HG03469 (cell line): ENCODE measurements around the gene CEMIP2.

Source experiments
- ATAC-seq: cut with Tn5 transposase; IDR thresholded peaks from one replicate; pipeline ENCODE4 v1.9.1; 2021; ENCODE audit warnings: mild to moderate bottlenecking, moderate library complexity, moderate number of reproducible peaks; ENCODE audit not compliant: unreplicated experiment

Gene CEMIP2

GRCh38 chr9:71778085-71778484 lies 9.8 kb upstream of the CEMIP2 start:
- no peak for ATAC-seq

- ATAC-seq: no peak
Observed at GRCh38 chr9:71774920-71775319, 6.6 kb upstream of the CEMIP2 start.

DNA sequence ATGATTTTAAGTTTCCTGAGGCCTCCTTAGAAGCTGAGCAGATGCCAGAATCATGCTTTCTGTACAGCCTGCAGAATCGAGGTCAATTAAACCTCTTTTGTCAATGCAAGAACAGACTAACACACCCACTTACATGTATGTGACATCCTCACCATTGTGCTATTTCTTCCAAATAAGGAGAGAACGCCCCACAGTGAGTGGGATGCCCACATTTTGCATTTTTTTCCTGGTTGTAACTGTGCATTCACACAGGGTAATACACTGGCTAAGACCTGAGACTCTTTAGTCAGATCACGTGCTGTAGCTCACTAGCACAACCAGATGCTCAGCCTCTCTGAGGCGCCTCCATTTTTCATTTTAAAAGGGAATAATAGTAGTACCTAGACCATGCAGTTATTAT lies 4.4 kb upstream of the CEMIP2 start:
- ATAC-seq: no peak

GRCh38 chr9:71770170-71770569 lies 1.9 kb upstream of the CEMIP2 start:
- no peak for ATAC-seq

- ATAC-seq: no peak
Observed at GRCh38 chr9:71769175-71770161, 1.2 kb upstream of the CEMIP2 start.

GRCh38 chr9:71767776-71768321 lies 464 bp downstream of the CEMIP2 start:
- ATAC-seq: no peak

DNA sequence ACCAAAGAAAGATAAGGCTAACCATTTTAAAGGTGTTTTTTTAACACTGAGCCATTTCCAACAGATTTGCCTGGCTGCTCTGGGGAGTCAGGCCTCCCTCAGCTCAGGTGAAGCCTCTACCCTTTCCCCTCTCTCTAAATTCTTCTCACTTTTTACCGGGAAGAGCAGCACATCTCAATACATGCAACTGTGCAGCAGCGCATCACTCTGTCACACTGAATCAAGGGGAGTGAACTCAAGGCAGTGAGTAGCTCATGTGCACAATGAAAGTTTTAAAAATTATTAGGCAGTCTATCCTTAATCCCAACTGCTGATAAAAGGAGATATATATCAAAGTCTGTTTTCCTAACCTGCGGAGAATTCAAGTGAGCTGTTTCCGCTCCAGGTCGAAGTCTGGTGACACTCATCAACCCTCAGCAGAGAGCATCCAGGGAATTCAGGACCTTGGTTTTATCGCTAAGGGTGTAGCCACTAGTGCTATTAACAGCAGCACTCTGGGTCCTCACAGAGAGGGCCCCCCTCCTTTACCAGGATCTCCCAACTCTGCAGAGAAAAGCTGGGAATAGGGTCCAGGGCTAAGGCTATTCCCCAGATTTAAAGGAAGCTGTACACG lies 1.0 kb downstream of the CEMIP2 start:
- no peak for ATAC-seq

GRCh38 chr9:71766663-71767062 lies 1.6 kb downstream of the CEMIP2 start:
- peak; percentile 27 for ATAC-seq

- no peak for ATAC-seq
Observed at GRCh38 chr9:71765693-71766092, 2.6 kb downstream of the CEMIP2 start.

DNA sequence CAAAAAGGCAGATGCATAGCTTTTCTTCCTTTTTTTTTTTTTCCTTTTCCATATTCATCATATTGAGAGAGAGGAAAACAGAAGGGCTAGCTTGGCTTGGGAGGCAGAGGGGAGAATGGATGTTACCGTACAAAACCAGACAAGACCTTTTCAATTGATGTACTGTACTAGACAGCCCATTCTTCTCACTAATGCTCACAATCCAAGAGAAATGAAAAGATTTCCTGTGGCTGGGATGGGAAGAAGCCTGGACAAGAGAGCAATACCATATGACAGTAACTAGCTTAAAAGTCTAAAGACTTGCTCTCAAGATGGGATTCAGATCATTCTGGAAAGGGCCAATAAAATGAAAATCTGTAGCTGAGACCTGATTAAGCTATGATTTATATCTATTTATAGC lies 3.4 kb downstream of the CEMIP2 start:
- no peak for ATAC-seq

GRCh38 chr9:71764463-71764862 lies 3.9 kb downstream of the CEMIP2 start:
- no peak for ATAC-seq

DNA sequence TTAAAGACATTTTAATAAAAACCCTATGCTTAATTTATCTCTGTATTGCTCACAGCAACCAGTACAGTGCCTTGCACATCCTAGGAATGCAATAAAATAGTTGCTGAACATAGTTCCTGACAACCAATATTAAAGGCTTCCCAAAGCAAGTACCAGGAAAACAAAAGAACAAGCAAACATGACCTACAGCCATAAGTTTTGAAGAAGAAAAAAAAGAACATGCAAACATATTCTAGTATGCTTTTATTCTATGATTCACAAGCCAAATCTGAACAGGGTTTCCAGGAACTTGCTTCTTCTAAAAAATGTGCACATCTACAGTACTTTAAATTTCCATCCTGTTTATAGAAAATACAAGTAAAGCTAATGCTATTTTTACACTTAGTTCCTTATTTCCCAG lies 4.5 kb downstream of the CEMIP2 start:
- no peak for ATAC-seq

GRCh38 chr9:71762900-71763653 lies 5.2 kb downstream of the CEMIP2 start:
- ATAC-seq: no peak

DNA sequence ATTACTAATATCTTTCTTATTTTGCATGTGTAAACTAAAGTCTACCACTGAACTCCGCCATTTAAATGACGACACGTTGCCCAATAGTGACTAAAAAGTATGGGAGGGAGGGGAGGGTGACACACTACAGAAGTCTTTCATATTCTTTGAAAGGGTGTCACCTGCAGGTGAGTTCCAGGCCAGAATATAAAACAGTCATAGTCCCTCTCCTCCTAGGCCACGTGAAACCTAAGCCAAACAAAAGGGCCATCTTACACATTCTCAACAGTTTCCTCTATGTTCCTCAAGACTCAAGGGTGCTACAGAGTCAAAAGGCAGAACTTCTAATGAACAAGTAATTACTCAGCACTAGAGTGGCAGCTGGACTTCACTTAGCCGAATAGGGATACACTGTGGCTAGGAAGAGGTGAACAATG lies 6.4 kb downstream of the CEMIP2 start:
- ATAC-seq: no peak

- ATAC-seq: no peak
Observed at GRCh38 chr9:71760901-71761300, 7.4 kb downstream of the CEMIP2 start.

- ATAC-seq: no peak
Observed at GRCh38 chr9:71758785-71759184, 9.5 kb downstream of the CEMIP2 start.

DNA sequence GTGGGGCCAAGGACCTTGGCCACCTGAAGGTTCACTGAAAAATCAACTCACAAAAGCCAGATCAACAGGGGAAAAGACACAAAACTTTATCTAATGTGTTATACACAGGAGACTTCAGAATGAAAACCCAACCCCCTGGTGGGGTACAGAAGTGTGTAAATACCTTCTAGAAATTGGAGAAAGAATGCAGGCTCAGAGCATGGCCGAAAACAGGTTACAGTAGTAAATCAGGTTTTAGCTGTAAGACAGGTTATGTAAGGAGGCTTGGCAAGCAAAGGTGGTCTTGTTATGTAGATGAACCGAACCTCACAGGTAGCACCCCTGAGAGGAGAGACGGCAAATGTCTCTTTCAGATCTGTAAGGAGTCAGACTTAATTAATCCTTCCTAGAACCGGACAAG lies 10.0 kb downstream of the CEMIP2 start:
- ATAC-seq: no peak

GRCh38 chr9:71756753-71757152 lies 11.6 kb downstream of the CEMIP2 start:
- no peak for ATAC-seq

DNA sequence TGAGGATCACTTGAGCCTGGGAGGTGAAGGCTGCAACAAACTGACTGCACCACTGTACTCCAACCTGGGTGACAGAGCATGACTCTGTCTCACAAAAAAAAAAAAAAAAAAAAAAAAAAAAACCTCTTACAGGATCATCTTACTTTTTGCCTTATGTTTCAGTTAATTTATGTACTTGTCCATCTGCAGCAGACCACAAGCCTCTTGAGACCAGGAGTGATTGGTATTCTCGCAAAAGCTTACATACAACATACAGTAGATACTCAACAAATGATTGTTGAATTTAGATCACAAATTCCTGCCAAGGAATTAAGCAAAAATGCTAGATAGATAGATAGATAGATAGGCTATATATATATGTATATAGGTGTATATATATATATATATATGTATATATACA lies 12.4 kb downstream of the CEMIP2 start:
- no peak for ATAC-seq

DNA sequence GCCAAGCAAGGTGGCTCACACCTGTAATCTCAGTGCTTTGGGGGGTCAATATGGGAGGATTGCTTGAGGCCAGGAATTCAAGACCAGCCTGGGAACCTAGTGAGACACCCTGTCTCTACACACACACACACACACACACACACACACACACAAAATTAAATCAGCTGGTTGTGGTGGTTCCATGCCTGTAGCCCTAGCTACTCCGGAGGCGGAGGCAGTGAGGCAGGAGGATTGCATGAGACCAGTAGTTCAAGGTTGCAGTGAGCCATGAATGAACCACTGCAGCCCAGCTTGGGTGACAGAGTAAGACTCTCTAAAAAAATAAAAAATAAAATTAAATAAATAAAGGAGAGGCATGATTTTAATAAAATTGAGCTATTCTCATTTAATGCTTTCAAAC lies 13.1 kb downstream of the CEMIP2 start:
- ATAC-seq: no peak

- ATAC-seq: no peak
Observed at GRCh38 chr9:71754151-71754550, 14.2 kb downstream of the CEMIP2 start.
